ENCODE data around the gene ARHGAP12.
"Not testable (repeated sequence)": the region's sequence is repeated elsewhere in the genome, so short reads cannot be mapped to it uniquely, and the experiment has no call there.

The ARHGAP12 gene

DNA sequence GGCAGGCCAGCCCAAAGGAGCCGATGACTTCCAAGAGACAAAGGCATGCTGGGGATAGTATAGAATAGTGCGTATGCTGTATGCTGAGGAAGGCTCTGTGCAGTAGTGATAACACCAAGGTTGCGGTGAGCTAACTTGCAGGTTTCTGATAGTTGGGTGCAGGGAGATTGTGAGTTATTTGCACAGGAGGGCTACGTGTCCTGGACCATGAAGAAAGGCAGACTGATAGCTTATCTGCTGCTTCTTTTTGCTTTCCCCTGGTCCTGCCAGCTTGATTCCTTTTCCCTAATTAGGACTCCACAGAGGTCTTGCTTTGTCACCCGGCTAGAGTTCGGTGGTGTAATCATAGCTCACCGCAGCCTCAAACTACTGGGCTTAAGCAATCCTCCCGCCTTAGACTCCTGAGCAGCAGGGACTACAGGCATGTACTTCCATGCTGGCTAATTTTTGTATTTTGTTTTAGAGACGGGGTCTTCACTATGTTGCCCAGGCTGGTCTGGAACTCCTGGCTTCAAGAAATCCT, 43.9 kb upstream of the ARHGAP12 start:
- H3K9ac ChIP-seq (ENCODE audit: low read length) = no peak overlapping the region
- H3K79me2 ChIP-seq (ENCODE audit: control insufficient read depth, insufficient read depth, low read length) = no peaks in the 10 kb centered on the region
- H3K4me1 ChIP-seq (ENCODE audit: control insufficient read depth, low read depth, low read length) = no peaks in the 10 kb centered on the region
- no peak overlapping the region for H3K4me2 ChIP-seq (ENCODE audit: low read length)
- H3K18ac ChIP-seq (ENCODE audit: low read length) = no peak overlapping the region
- H3K4me3 ChIP-seq (ENCODE audit: low read length) = no peak overlapping the region
- no peak overlapping the region for H2BK15ac ChIP-seq (replicated peaks; ENCODE audit: low read depth)
- H2BK5ac ChIP-seq (ENCODE audit: low read length) = no peak overlapping the region
- no peak for DNase-seq
- H3K27ac ChIP-seq (ENCODE audit: low read depth, low read length) = no peak overlapping the region
- no peak overlapping the region for H4K5ac ChIP-seq (ENCODE audit: low read length)
- H2BK120ac ChIP-seq (ENCODE audit: low read depth, low read length) = no peak overlapping the region
- H3K56ac ChIP-seq (ENCODE audit: low read length) = no peak overlapping the region
- H3K23ac ChIP-seq (ENCODE audit: low read length) = no peak overlapping the region
- H2AK5ac ChIP-seq (ENCODE audit: low read length) = no peak overlapping the region
- no peaks in the 10 kb centered on the region for H3K36me3 ChIP-seq (ENCODE audit: control insufficient read depth, insufficient read depth, low read length)
- no peak overlapping the region for H4K8ac ChIP-seq (ENCODE audit: low read depth, low read length)
- H3K4ac ChIP-seq (ENCODE audit: low read depth, low read length) = no peak overlapping the region
- H3K79me1 ChIP-seq (ENCODE audit: low read length) = no peaks in the 10 kb centered on the region
- no CpG with 5 or more reads among the region's 9 CpGs for WGBS (ENCODE audit: extremely low coverage, insufficient coverage, low lambda C conversion rate)
- H3K27me3 ChIP-seq (ENCODE audit: insufficient read depth, low read length, poor library complexity) = no peaks in the 10 kb centered on the region

DNA sequence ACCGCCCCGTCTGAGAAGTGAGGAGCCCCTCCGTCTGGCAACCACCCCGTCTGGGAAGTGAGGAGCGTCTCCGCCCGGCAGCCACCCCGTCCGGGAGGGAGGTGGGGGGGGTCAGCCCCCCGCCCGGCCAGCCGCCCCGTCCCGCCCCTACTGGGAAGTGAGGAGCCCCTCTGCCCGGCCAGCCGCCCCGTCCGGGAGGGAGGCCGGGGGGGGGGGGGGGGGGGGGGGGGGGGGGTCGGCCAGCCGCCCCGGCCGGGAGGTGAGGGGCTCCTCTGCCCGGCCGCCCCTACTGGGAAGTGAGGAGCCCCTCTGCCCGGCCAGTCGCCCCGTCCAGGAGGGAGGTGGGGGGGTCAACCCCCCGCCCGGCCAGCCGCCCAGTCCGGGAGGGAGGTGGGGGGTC, 41.2 kb upstream of the ARHGAP12 start:
- not testable (repeated sequence) for H3K23ac ChIP-seq (ENCODE audit: low read length); H4K8ac ChIP-seq (ENCODE audit: low read depth, low read length); H3K27ac ChIP-seq (ENCODE audit: low read depth, low read length); H3K27me3 ChIP-seq (ENCODE audit: insufficient read depth, low read length, poor library complexity); H3K4me2 ChIP-seq (ENCODE audit: low read length); H3K79me2 ChIP-seq (ENCODE audit: control insufficient read depth, insufficient read depth, low read length); H3K4me1 ChIP-seq (ENCODE audit: control insufficient read depth, low read depth, low read length); DNase-seq; H3K36me3 ChIP-seq (ENCODE audit: control insufficient read depth, insufficient read depth, low read length); H2BK15ac ChIP-seq (replicated peaks; ENCODE audit: low read depth); H3K9ac ChIP-seq (ENCODE audit: low read length); H2AK5ac ChIP-seq (ENCODE audit: low read length); H3K79me1 ChIP-seq (ENCODE audit: low read length); H2BK5ac ChIP-seq (ENCODE audit: low read length); H3K56ac ChIP-seq (ENCODE audit: low read length); H3K4me3 ChIP-seq (ENCODE audit: low read length); H2BK120ac ChIP-seq (ENCODE audit: low read depth, low read length); H3K18ac ChIP-seq (ENCODE audit: low read length); H3K4ac ChIP-seq (ENCODE audit: low read depth, low read length); H4K5ac ChIP-seq (ENCODE audit: low read length)
- no CpG with 5 or more reads among the region's 32 CpGs for WGBS (ENCODE audit: extremely low coverage, insufficient coverage, low lambda C conversion rate)

DNA sequence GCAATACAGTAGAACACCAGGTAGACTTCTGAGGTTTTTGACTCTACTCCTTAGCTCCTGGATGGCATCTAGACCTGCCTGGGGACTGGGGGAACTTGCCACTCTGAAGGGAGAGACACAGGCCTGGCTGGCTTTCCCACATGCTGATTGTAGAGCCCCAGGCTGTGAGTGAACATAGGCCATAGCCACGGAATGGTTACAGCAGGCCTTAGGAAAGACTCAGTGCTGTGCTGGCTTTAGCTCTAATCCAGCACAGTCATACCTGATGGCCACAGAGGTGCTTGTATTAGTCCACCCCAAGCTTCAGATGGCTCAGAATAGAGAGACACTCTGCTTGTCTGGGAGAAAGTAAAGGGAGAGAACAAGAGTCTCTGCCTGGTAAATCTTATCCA, 35.0 kb upstream of the ARHGAP12 start:
- H3K36me3 ChIP-seq (ENCODE audit: control insufficient read depth, insufficient read depth, low read length) = no peaks in the 10 kb centered on the region
- H2AK5ac ChIP-seq (ENCODE audit: low read length) = no peak overlapping the region
- no peak overlapping the region for H3K4ac ChIP-seq (ENCODE audit: low read depth, low read length)
- no peak overlapping the region for H2BK15ac ChIP-seq (replicated peaks; ENCODE audit: low read depth)
- WGBS (ENCODE audit: extremely low coverage, insufficient coverage, low lambda C conversion rate) = no CpG with 5 or more reads among the region's 1 CpG
- no peak overlapping the region for H3K4me2 ChIP-seq (ENCODE audit: low read length)
- no peaks in the 10 kb centered on the region for H3K79me1 ChIP-seq (ENCODE audit: low read length)
- DNase-seq = peak; percentile 22
- no peak overlapping the region for H3K27ac ChIP-seq (ENCODE audit: low read depth, low read length)
- no peak overlapping the region for H3K56ac ChIP-seq (ENCODE audit: low read length)
- no peak overlapping the region for H3K4me3 ChIP-seq (ENCODE audit: low read length)
- no peak overlapping the region for H2BK120ac ChIP-seq (ENCODE audit: low read depth, low read length)
- no peak overlapping the region for H4K8ac ChIP-seq (ENCODE audit: low read depth, low read length)
- no peak overlapping the region for H2BK5ac ChIP-seq (ENCODE audit: low read length)
- no peak overlapping the region for H3K18ac ChIP-seq (ENCODE audit: low read length)
- no peaks in the 10 kb centered on the region for H3K27me3 ChIP-seq (ENCODE audit: insufficient read depth, low read length, poor library complexity)
- no peaks in the 10 kb centered on the region for H3K79me2 ChIP-seq (ENCODE audit: control insufficient read depth, insufficient read depth, low read length)
- H3K23ac ChIP-seq (ENCODE audit: low read length) = no peak overlapping the region
- no peaks in the 10 kb centered on the region for H3K4me1 ChIP-seq (ENCODE audit: control insufficient read depth, low read depth, low read length)
- no peak overlapping the region for H4K5ac ChIP-seq (ENCODE audit: low read length)
- no peak overlapping the region for H3K9ac ChIP-seq (ENCODE audit: low read length)

DNA sequence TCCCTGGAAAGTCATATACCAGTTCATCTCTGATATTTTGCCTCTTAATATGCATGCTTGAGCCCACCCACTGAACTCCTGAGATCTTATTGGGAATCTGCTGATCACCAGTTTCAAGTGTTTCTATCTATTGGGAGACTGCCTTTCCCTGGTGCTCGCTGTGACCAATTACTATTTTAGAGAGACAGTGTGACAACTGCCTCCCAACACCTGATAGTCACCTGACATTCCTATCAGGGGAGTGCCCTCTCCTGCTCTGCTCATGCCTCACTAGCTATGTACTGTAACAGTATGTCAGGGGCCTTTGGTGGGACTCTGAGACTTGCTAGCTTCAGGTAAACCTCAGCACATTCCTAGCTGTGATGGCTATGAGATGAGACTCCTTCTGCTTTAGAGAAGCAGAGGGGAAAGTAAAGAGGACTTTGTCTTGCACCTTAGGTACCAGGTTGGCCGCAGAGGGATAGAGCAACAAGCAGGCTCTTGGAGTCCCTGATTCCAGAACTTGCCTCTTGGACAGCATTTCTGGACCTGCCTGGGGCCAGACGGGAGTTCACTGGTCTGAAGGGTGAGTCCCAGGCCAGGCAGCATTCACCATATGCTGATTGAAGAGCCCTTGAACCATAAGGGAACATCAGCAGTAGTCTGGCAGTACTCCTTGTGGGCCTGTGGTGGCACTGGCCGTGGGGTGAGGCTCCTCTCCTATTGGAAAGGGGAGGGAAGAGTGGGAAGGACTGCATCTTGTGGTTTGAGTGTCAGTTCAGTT, 34.4 kb upstream of the ARHGAP12 start:
- WGBS (ENCODE audit: extremely low coverage, insufficient coverage, low lambda C conversion rate) = no CpG with 5 or more reads among the region's 4 CpGs
- H4K8ac ChIP-seq (ENCODE audit: low read depth, low read length) = no peak overlapping the region
- DNase-seq = peak; percentile 50

DNA sequence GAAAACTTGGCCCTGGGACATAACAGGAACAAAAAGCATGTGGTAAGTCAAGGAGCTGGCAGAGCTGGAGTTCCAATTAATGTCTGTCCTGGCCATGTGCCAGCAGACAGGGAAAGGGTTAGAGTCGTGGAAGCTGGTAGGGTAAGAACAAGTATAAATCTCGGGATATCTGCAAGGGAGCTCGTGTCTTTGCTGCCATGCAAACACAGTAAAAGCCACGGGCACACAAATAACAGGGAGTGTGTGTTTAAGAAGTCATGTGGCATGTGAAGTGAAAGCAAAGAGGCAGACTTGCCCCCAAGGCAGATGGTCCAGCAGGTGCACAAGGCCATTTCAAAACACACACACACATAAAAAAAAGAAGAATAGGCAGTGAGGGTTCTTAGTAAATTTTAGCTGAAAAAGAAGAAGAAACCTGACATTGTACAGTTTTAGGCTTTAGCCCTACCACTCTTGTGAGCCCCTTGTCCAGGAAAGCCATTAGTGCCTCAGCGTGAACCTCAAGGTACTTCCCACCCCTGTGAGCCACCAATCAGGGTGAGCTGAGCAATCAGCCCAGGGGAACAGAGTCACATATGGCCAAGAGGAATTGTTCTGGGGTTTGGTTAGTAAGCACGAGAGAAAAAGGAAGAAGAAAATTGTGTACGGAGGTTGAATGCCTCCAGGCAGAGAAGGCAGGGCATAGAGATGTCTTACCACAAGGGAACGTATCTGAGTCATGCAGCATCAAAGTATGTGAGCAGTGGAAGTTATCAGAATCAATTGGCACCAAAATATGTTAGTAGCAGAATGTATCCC, 32.8 kb upstream of the ARHGAP12 start:
- H3K27ac ChIP-seq (ENCODE audit: low read depth, low read length) = no peak overlapping the region
- no peak overlapping the region for H3K9ac ChIP-seq (ENCODE audit: low read length)
- no peak overlapping the region for H4K5ac ChIP-seq (ENCODE audit: low read length)
- no peak overlapping the region for H3K4me2 ChIP-seq (ENCODE audit: low read length)
- H3K4me3 ChIP-seq (ENCODE audit: low read length) = no peak overlapping the region
- H3K4me1 ChIP-seq (ENCODE audit: control insufficient read depth, low read depth, low read length) = no peaks in the 10 kb centered on the region
- H3K79me1 ChIP-seq (ENCODE audit: low read length) = no peaks in the 10 kb centered on the region
- no peaks in the 10 kb centered on the region for H3K36me3 ChIP-seq (ENCODE audit: control insufficient read depth, insufficient read depth, low read length)
- WGBS (ENCODE audit: extremely low coverage, insufficient coverage, low lambda C conversion rate) = no CpG with 5 or more reads among the region's 8 CpGs
- no peaks in the 10 kb centered on the region for H3K79me2 ChIP-seq (ENCODE audit: control insufficient read depth, insufficient read depth, low read length)
- no peak overlapping the region for H2BK120ac ChIP-seq (ENCODE audit: low read depth, low read length)
- H4K8ac ChIP-seq (ENCODE audit: low read depth, low read length) = no peak overlapping the region
- no peaks in the 10 kb centered on the region for H3K27me3 ChIP-seq (ENCODE audit: insufficient read depth, low read length, poor library complexity)
- no peak overlapping the region for H3K56ac ChIP-seq (ENCODE audit: low read length)
- H2AK5ac ChIP-seq (ENCODE audit: low read length) = no peak overlapping the region
- no peak overlapping the region for H3K18ac ChIP-seq (ENCODE audit: low read length)
- H2BK15ac ChIP-seq (replicated peaks; ENCODE audit: low read depth) = no peak overlapping the region
- no peak overlapping the region for H3K23ac ChIP-seq (ENCODE audit: low read length)
- DNase-seq = no peak
- no peak overlapping the region for H2BK5ac ChIP-seq (ENCODE audit: low read length)
- H3K4ac ChIP-seq (ENCODE audit: low read depth, low read length) = no peak overlapping the region

More for the DNA sequence above, 34.4 kb upstream of the ARHGAP12 start:
- H3K27me3 ChIP-seq (ENCODE audit: insufficient read depth, low read length, poor library complexity) = no peaks in the 10 kb centered on the region
- H3K9ac ChIP-seq (ENCODE audit: low read length) = no peak overlapping the region
- no peak overlapping the region for H3K56ac ChIP-seq (ENCODE audit: low read length)
- H2BK120ac ChIP-seq (ENCODE audit: low read depth, low read length) = no peak overlapping the region
- H3K27ac ChIP-seq (ENCODE audit: low read depth, low read length) = no peak overlapping the region
- H2AK5ac ChIP-seq (ENCODE audit: low read length) = no peak overlapping the region
- no peak overlapping the region for H2BK15ac ChIP-seq (replicated peaks; ENCODE audit: low read depth)
- H4K5ac ChIP-seq (ENCODE audit: low read length) = no peak overlapping the region
- no peaks in the 10 kb centered on the region for H3K79me2 ChIP-seq (ENCODE audit: control insufficient read depth, insufficient read depth, low read length)
- no peak overlapping the region for H3K4me3 ChIP-seq (ENCODE audit: low read length)
- no peak overlapping the region for H3K18ac ChIP-seq (ENCODE audit: low read length)
- H3K79me1 ChIP-seq (ENCODE audit: low read length) = no peaks in the 10 kb centered on the region
- H2BK5ac ChIP-seq (ENCODE audit: low read length) = no peak overlapping the region
- no peak overlapping the region for H3K4me2 ChIP-seq (ENCODE audit: low read length)
- no peaks in the 10 kb centered on the region for H3K36me3 ChIP-seq (ENCODE audit: control insufficient read depth, insufficient read depth, low read length)
- no peak overlapping the region for H3K4ac ChIP-seq (ENCODE audit: low read depth, low read length)
- no peak overlapping the region for H3K23ac ChIP-seq (ENCODE audit: low read length)
- no peaks in the 10 kb centered on the region for H3K4me1 ChIP-seq (ENCODE audit: control insufficient read depth, low read depth, low read length)

Measured in mesendoderm (in vitro differentiated cells).